Stimulated activated CD8-positive, alpha-beta memory T cell treated with anti-CD3 and anti-CD28 coated beads, Interleukin-12 subunit alpha, Interleukin-12 subunit beta, amount 100 ng/mL, for 1 hour (primary cell): ENCODE measurements around the gene R3HCC1L.

Experiments
- DNase-seq: peaks from one replicate; pipeline ENCODE4 v3.0.0-alpha.2; 2020; ENCODE audit warnings: low read depth

R3HCC1L gene

DNA sequence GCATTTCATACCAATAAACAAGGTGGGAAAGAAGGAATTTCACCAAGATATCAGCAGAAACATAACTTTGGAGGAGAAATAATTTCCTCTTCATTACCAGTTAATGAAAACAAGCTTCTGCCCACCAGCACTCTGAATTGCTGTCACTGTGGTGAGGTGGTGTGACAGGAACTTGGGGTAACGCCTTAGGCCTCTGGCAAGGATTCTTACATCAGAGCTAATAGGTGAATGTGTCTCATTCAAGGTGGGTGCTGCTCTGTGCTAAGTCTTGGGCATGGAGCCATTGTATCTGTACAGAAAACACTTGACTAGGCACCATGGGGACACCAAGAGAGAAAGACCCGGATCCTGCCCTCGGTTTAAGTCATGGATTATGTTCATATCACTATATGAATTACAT is 141.9 kb downstream of the R3HCC1L start:
- DNase-seq = no peak

GRCh38 chr10:98285416-98285815 is 151.0 kb downstream of the R3HCC1L start:
- DNase-seq = no peak

GRCh38 chr10:98286419-98286818 is 152.0 kb downstream of the R3HCC1L start:
- DNase-seq = no peak

DNA sequence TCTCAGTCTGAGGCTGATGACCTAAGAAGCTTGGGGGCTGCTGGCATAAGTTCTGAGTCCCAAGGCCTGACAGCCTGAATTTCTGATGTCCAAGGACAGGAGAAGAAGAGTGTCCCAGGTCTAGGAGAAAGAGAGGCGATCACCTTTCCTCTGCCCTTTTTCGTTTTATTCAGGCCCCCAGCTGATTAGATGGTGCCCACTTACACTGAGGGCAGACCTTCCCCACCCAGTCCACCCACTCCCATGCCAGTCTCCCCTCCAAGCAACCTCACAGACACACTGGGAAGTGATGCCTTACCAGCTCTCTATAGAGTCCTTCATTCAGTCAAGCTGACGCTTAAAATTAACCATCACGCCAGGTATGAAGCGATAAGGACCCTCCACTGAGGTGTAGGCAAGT is 152.9 kb downstream of the R3HCC1L start:
- DNase-seq = no peak

DNA sequence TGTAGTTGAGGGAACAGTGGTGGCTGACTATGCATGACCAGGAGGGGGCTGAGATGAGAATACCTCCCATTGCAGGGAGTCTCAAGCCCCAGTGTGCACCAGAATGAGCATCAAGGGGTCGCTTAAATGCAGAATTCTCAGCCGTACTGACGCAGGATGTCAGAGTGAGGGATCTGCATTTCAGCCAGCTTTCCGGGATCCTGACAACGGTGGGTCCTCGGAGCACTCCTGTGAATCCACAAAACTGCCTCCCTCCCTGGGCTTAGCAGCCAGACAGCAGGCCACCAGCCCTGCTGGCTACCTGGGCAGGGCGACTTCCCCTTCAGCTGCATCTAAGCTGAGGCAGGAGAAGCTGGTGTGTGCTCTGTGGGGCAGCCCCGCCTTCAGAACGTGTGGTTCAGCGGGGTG is 155.3 kb downstream of the R3HCC1L start:
- DNase-seq = no peak

GRCh38 chr10:98292971-98293370 is 158.5 kb downstream of the R3HCC1L start:
- no peak for DNase-seq

DNA sequence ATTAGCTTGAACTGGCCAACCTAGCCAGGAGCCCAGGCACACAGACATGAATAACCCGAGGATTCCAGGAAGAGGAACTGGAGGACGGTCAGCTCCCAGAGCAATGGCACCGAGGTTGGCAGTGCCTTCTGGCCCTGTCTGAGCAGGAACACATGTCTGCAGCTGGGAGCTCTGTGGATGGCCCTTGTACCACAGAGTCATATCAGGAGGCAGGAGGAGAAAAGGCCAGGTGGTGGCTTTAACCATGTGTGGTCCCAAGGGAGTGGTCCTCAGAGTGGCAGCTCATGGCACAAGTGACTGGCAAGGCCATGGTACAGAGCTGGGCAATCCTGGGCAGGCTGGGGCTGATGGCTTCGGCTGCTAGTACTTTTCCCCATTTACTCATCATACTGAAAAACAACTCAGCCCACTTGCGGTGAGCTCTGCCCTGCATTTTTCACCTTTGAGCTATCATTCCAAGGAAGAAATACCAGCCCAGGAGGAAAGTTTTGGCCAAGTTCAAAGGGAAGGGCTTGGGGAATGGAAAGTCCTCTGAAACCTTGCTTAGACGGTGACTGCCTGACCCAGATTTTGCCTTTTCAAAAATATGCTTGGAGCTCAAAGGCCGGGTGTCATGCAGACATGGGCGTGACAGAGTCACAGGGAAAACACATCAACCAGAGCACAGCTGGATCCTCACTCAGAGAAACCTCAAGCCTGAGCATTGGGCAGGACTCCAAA is 159.3 kb downstream of the R3HCC1L start:
- DNase-seq = no peak

DNA sequence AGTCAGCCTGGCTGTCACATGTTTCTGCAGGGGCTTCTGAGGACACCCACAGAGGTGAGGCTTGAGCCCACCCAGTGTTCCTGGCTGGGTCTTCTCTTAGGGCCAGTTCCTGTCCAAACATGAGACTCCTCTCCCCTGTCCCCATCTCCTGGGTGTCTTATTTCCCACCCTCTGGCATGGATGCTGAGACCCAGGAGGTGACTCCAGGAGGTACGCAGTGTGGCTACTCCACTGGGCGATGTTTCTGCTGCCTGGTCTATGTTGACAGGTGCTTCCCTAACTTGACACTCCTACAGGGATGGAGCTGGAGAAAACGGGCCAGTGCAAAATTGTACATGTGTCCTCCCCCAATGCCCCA is 159.8 kb downstream of the R3HCC1L start:
- DNase-seq = no peak
